Left renal cortex interstitium (tissue), 4 donors: Measurements from ENCODE around the gene CHST9. TPM values are rescaled to one million over a fixed set of nuclear protein-coding genes. Genes with fewer than 3 reads are reported as not detected.
"Not testable (repeated sequence)": the region's sequence is repeated elsewhere in the genome, so short reads cannot be mapped to it uniquely, and the experiment has no call there.

Experiments used
- DNase-seq, 4 donors: peaks; one replicate each; pipeline ENCODE4 v3.0.0-alpha.2; 2013; ENCODE audit warnings: low read depth in 4 of 4, low spot score in 2 of 4, missing footprints in 1 of 4
- polyA plus RNA-seq, 4 donors: library from polyadenylated mRNA; unstranded; fragments of 120-200 nt; gene quantifications; one replicate each; pipeline ENCODE4 v1.2.1, GENCODE V29; 2013; ENCODE audit not compliant: insufficient read length in 4 of 4

Gene CHST9
- polyA plus RNA-seq, 4 donors, result 3.7 to 6.1 (median 4.4) TPM

- no peak for DNase-seq
Observed at GRCh38 chr18:27010784-27011183, 174.3 kb downstream of the CHST9 start.

GRCh38 chr18:27009293-27009692, 175.8 kb downstream of the CHST9 start:
- no peak for DNase-seq

GRCh38 chr18:27008575-27008974, 176.5 kb downstream of the CHST9 start:
- DNase-seq, result no peak

- no peak for DNase-seq
Observed at GRCh38 chr18:27007880-27008279, 177.2 kb downstream of the CHST9 start.

- no peak for DNase-seq
Observed at GRCh38 chr18:27005589-27005988, 179.5 kb downstream of the CHST9 start.

GRCh38 chr18:27004056-27004829, 180.9 kb downstream of the CHST9 start:
- no peak for DNase-seq

- no peak for DNase-seq
Observed at GRCh38 chr18:26999797-27000196, 185.3 kb downstream of the CHST9 start.

- no peak for DNase-seq
Observed at GRCh38 chr18:26993568-26993967, 191.5 kb downstream of the CHST9 start.

GRCh38 chr18:26992926-26993325, 192.2 kb downstream of the CHST9 start:
- DNase-seq, result no peak

GRCh38 chr18:26989842-26990241, 195.3 kb downstream of the CHST9 start:
- DNase-seq, result no peak

GRCh38 chr18:26981360-26982082, 203.6 kb downstream of the CHST9 start:
- DNase-seq, result no peak

GRCh38 chr18:26978812-26979341, 206.2 kb downstream of the CHST9 start:
- no peak for DNase-seq

GRCh38 chr18:26977781-26978180, 207.3 kb downstream of the CHST9 start:
- DNase-seq, result no peak

- DNase-seq, result no peak
Observed at GRCh38 chr18:26976206-26976605, 208.9 kb downstream of the CHST9 start.

- DNase-seq, result not testable (repeated sequence)
Observed at GRCh38 chr18:26972549-26972948, 212.6 kb downstream of the CHST9 start.

GRCh38 chr18:26971409-26971808, 213.7 kb downstream of the CHST9 start:
- no peak for DNase-seq

- DNase-seq, result no peak
Observed at GRCh38 chr18:26970637-26971036, 214.5 kb downstream of the CHST9 start.

GRCh38 chr18:26965206-26965605, 219.9 kb downstream of the CHST9 start:
- no peak for DNase-seq

GRCh38 chr18:26963292-26963691, 221.8 kb downstream of the CHST9 start:
- DNase-seq, result no peak

- DNase-seq, result no peak
Observed at GRCh38 chr18:26961839-26962238, 223.3 kb downstream of the CHST9 start.

- DNase-seq, result no peak
Observed at GRCh38 chr18:26960911-26961310, 224.2 kb downstream of the CHST9 start.

GRCh38 chr18:26956863-26957262, 228.2 kb downstream of the CHST9 start:
- DNase-seq, result no peak
